HG03457 (cell line): ENCODE results near the gene NDUFAF4.

Experiments
- ATAC-seq: cut with Tn5 transposase; IDR thresholded peaks from one replicate; pipeline ENCODE4 v1.9.1; 2021; ENCODE audit warnings: moderate number of reproducible peaks; ENCODE audit not compliant: unreplicated experiment

The NDUFAF4 gene

DNA sequence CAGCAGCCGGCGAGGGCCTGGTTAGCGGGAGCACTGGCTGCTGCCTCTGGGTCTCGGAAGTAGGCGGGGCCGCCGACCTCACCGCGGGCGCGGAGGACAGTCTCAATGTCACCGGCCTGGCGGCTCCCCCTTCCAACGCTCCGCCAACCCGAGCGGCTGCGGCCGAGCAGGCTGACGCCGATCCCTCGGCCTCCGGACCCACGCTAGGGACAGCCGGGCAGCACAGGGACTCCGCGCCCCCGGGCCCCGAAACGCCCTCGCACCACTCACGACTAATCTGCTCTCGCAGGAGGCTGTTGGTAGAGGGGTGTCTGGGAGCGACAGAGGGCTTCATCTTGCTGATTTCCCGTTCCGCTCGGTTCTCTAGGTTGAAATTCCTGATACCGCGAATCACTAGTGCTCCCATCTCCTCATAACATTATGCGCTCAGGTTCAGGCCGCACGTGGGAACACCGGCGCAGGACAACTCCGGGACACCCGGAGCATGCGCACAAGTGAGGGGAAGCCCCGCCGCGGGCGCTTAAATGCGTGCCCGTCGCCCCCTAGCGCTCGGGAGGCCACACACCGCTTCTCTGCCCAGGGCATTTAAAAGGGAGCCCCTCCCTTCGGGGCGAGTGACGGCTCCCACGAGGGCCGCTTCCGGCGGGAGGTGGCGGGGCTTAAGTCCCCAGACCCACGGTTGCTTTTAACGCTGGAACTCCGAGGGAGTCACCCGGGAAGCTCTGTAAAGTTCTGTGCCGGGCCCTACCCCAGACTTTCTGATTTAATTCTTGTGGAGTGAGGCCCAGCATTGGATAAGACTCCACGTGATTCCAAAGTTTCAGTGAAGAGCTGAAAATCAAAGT, at the start of gene NDUFAF4:
TSS of gene NDUFAF4 (minus strand) at position 496 of the 845 bp plus-strand sequence. CDS start at position 406, 90 bp downstream.
- peak; percentile 88 for ATAC-seq

DNA sequence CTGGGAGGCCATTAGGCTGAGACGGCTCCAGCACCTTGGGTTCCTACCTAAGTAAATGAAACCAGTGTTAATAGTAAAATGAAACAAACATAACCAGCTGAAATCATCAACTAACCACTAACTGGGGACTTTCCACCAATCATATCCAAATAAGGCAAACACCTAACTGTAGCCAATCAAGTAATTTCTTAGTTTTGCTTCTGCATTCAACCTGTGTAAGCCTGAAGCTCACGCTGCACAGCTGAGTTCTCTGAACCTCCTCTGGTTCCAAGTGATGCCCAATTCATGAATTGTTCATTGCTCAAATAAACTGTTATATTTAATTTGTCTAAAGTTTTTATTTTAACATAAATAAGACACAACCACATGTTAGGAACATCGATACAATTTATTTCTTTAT, 49.4 kb upstream of the NDUFAF4 start:
- peak; percentile 98 for ATAC-seq

DNA sequence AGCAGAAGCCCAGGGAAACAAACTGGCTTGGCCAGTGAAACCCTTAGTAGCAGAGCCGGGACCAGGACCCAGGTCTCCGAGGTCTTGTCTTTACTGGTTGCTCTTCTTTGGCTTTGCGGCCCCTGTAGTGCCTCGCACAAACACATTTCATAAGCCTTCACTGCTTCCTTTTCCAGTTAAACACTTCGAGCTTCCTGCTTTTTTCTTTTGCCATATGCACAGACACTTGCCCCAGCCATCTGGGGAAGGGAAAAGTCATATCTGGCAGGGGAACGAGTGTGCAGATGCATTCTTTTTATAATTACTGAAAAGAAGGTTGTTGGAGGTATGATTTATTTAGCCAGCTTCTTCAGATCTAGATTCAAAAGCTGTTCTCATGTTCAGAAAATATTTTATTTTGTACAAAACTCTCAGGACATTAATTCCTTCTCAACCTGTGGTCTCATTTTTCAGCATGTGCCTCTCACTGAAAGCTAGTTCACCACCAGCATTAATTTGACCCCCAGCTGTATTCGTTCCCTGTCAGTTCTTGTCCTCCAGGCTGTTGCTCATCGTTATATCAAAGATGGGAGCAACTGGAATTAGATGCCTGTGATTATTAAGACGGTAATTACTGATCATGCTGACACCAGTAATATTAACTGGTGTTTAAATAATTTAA, 46.0 kb upstream of the NDUFAF4 start:
- ATAC-seq = no peak

DNA sequence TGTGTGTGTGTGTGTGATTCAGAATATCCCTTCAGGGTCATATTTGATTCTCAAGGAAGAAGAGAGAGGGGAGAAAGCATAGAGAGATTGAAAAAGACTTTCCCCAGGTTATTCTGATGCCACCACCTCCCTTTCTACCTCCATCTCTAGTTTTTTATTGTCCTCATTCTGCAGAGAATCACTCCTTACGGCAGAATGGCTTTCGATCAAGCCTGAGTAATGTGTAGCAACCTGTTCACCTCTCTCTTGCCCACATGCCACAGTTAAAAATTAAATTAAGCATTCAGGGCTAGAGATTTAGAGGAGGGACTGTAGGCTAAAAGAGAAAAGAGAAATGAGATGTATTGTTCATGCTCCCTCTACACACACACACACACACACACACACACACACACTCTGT, 45.0 kb upstream of the NDUFAF4 start:
- ATAC-seq = no peak

DNA sequence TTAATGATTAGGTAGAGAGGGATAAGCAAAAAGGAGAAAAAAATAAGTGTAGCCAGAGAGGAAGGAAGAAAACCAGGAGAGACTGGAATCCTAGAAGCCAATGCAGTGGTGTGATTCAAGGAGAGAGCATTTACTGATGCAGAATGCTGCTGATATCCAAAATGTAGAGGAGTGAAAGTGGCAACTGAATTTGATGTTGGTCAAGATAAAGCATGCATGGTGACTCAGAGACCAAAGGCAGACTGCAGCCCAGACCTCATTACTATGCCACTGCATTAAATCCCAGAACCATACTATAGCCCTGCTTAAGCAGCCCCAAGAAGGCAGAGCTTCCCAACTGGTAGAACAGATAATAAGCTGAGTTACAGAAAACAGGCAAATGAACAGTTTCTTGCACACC, 42.6 kb upstream of the NDUFAF4 start:
- no peak for ATAC-seq

DNA sequence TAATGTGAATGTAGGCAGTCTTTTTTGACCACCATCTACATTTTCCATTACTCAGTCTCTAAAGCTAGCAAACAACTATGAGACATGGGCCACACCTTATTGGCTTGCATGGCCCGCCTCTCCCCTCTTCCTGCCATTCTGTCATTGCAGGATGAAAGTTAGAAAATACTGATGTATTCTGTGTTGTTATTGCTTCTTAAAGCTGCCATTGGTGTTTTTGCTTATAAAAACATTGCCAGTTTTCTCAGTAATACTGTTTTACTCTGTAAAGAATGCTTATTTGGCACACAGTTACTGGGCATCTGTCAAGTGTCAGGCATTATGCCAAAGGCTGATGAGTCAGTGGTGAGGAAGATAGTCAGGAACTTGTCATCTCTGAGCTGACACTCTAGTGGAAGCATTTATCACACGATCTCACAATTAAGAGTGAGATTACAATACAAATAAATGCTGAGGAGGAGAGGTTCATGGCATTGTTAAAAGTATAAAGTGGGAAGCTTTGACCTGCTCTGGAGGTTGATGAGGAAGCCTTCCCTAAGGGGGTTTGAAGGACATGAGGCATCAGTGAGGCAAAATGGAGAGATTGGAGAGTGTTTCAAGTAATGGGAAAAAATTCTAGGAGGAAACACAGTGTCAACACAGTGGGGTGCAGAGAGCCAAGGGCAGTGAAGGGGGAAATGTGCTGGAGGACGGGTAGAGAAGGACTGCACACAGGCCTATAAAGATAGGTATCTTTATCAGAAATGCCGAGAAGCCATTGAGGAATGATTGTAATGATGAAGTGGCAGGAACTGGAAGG, 41.5 kb upstream of the NDUFAF4 start:
- ATAC-seq = no peak

DNA sequence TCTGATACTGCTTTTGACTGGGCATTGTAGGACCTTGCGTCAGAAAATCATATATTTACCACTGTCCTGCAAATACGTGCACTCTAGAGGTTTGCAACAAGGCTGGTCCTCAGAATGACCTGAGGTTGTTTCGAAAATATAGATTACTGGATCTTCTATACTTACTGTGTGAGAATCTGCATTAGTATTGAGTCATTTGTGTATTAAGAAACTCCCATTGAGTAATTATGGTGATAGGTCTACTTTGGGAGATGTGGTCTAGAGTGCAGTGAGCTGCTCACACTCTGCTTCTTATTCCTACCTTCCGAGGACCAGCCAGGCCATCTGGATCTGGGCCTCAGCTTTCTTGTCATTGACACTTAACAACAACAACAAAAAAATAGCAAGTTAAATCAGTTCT, 36.4 kb upstream of the NDUFAF4 start:
- no peak for ATAC-seq

DNA sequence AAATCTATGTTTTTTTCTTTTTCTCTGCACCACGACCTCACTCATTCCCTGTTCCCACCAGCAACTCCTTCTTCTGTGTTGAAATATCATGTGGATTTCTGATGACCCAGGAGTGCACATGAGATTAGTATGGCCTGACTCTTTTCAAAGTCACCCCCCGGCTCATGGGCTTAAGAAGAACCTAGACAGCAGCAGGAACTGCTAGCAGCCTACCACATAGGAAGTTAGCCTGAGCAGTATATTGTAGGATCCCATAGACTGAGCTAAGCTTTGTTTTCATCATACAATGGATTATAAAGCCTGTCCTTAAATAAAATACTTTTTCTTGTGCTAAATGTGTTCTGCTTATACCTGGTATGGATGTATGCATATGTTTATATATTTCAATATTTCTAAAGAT, 33.5 kb upstream of the NDUFAF4 start:
- no peak for ATAC-seq

DNA sequence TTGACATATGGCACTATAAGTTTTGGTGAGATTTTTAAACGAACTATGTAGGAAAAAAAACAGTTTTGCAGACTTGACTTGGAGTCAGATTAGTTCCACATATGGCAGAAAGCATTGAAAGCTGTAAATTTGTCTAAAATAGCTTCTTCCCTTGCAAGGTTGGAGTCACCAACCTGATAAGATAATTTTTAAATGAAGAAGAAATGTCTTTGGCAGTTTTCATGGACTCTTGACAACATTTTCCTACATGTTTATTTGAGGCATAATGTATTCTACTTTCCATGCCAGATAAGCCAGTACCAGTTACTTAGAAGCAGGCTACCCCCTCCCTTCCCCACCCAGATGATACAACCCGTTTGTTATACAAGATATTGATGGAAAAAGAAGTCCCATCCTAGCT, 32.0 kb upstream of the NDUFAF4 start:
- ATAC-seq = no peak

DNA sequence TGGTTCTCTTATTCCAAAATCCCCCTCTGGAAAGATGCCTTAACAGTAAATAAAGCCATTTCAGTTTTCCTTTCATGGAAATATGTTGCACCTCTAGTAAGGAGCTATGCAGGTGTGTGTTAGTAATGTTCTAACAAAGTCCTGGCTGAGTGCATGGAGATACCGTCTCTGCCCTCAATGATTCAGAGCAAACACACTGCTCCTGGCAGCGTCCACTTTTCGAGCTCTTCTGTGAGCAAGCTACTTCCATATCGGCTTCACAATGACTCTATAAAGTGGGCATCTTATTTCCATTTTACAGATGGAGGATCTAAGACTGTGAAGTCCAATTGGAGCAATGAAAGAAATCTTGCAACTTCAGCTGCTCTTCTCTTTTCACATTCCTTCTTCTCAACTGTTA, 30.0 kb upstream of the NDUFAF4 start:
- ATAC-seq = no peak

DNA sequence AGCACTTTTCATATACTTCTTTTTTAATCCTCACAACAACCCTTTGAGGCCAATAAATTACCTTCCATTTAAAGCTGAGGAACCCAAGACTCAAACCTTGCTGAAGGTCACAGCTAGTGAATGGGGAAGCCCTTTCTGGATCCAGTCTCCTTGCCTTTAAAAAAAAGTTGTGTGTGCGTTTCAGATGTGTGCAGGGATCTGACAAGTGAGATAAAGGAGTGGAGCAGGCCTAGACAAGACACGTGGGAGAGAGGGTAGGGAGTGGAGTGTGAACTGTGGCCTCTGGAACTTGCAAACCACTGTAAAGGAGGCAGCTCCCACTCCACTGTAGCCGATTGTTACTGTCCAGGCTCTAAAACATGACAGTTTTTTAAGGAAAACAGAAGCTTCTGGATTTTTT, 28.7 kb upstream of the NDUFAF4 start:
- no peak for ATAC-seq

DNA sequence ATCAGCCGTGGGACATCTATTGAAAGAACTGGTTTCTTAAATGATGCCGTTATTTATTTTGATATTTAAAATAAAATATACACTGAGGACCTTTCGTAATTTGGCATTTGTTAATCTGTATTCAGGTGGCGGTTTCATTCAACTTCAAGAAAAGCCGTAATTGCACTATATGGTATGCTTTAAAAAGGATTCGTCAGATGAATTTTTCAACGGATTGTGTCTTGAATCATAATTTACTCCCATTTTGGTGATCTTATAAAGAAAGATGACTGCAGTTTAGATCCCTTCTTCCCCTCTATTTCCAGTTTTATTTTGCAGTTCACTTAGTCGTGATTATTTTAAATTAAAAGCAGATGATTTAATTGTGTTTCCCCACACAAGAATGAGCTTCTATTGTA, 27.6 kb upstream of the NDUFAF4 start:
- no peak for ATAC-seq

DNA sequence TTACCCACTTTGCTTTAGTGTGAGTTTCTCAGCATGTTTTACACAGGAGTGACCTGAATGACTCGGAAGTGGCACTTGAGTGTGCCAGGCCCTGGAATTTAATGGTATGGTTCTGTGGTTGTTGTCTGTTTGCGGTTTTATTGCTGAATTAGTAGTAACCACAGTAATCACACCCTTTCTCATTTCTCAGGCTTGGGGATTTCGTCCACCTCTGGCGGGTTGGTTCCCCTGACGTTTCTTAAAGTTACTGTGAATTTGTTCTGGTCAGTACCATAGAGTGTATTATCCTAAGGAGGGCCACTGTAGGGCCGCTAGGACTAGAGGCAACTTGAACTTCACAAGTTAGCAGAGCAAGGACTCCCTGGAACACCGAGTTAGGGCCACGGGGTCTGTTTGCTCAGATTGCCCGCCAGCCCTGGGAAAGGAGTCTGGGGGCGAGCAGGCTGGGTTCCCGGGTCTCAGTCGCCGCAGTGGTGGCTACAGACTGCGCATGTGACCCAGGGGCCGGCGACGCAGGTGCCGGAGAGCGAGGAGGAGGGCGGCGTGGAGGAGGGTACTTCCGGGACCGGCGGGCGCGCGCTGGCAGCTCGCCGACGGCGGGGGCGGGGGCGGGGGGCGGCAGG, 26.3 kb upstream of the NDUFAF4 start:
- ATAC-seq = peak; percentile 71

DNA sequence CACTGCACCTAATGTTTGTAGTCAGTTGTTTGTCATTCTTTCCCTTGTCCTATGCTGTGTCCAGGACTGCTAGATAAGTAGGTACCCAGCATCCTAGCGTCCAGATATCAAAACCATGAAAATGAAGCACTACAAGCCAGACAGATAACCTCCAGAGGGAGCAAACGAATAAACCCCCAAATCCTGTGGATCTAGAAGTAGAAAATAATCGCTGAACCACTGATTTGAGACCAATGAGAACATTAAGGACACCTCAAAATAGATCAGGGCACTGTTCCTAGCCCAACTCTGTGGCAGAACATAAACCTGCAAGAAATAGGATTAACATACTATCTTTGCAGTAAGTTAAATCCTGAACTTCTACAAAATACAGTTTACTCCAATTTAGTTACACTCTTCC, 25.7 kb upstream of the NDUFAF4 start:
- no peak for ATAC-seq

DNA sequence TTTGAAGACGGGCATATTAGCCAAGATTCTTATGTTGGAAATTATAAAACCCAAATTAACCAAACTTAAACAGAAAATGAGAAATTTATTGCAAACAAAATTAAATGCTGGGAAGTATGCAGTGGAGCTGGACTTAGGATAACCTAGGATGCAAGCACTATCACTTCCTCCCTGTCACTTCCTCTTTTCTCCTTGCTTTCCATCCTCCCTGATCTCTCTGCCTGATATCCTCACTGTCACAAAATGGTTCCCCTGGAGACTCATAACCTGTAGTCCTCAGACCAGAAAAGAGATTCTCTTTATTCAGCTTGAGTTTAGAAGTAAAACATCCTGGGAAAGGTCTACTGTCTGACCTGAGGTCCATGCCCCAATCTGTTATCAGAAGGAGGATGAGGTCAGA, 19.4 kb upstream of the NDUFAF4 start:
- no peak for ATAC-seq

DNA sequence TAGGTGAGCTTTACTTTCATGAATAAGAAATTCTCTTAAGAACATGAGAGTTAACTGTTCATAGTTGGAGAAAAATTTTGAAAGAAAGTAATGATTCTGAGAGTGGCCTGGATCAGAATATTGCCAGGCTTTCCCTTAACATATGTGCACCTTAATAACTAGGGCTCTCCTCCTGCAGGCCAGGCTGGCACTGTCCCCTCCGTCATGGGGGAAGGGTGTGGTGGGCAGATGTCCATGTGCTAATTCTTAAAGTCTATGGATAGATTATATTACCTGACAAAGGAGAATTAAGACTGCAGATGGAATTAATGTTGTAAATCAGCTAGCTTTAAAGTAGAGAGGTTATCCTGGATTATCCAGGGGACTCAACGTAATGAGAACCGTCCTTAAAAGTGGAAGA, 15.9 kb upstream of the NDUFAF4 start:
- no peak for ATAC-seq

DNA sequence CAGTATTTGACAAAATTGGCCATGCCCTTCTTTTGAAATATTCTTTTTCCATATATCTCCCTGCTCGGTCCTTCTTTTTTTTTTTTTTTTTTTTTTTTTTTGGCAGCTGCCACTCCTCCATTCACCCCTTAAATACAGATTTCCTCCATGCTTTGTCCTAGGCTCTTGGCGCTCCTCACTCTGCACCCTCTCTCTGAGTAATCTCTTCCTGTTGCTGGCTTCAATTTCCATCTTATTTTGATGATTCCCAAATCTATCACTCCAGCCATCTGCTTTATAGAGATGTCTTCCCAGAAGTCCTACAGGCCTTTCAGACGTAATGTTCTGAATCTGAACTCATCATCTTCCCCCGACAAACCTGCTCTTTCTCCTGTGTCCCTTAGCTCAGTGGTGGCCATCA, 14.1 kb upstream of the NDUFAF4 start:
- no peak for ATAC-seq

DNA sequence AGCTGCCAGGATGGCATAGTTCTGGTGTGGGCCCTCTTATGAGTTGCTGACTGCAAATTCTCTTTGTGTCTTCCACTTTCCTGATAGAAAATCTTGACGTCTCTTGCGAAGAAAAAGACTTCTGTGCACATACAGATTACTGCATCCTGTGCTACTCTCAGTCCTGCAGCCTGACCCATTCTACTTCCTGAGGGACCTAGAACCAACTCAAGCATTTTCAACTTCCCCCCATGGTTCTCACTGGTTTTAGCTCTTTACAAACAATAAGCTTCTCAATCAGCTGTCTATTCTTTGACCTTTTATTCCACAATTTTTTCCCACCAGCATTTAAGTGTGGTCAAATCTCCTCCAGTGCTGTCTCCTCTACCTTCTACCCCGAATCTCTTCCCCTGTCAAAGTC, 13.5 kb upstream of the NDUFAF4 start:
- ATAC-seq = no peak

DNA sequence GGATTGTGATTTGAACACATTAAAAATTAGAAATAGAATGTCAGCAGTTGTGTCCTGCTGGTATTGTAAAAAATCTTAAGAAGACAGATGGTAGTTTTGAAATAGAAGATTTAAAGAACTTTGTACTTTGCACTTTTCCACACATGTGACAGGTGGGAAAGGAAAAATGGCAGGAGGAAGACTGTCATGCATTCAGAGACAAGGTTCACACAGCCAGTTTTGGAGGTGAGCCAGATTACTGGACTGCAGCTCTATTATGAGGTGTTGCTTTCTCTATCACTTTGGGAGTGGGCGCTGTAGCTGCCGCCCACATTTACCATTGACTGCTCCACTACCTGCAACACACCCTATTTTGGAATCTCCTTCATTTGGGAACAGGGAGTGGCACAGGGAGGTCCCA, 12.1 kb upstream of the NDUFAF4 start:
- no peak for ATAC-seq

DNA sequence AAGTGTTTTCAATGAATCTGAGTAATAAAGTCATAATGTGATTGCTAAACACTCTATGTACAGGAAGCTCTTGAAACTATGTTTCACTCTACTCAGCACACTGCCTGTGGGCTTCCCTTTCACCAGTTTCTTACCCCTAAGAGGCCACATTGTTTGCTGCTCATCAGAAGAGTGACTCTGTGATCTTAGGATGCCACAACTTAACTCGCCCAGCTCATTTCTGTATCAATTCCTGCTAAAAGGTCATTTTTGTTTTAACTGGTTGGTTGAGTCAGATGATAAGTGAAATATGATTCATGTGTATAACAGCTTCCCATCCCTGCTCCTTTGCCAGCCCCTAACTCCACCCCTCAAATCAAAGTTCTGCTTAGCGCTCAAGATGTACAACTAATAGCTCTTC, 9.8 kb upstream of the NDUFAF4 start:
- ATAC-seq = peak; percentile 70

DNA sequence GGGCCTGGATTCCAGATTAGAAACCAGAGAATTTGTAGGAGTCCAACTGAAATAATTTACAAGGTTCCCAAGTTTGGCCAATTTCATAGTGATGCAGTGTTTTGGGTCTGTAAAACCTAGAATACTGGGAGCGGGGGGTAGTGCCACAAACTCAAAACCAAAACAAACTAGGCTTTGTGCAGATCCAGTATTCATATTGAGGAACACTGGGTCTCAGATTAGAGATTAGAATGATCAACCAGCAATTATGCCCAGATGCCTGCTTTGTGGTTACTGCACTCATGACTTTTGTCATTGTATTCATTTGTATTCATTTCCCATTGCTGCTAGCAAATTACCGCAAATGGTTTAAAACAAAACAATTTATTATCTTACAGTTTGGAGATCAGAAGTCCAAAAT, 3.2 kb upstream of the NDUFAF4 start:
- ATAC-seq = no peak
